Measurements from ENCODE around the gene SH2D3C.

- no peak for TF ChIP-seq CHD2 (IDR thresholded peaks at IDR 0.05; ENCODE audit: low read length, partially characterized antibody)
- no peak for TF ChIP-seq CTCF (IDR thresholded peaks at IDR 0.05)
- no peak for TF ChIP-seq RCOR1 (IDR thresholded peaks at IDR 0.05; ENCODE audit: low read depth, low read length)
- TF ChIP-seq RFX5 (IDR thresholded peaks at IDR 0.05) = no peak
- TF ChIP-seq RAD21 (conservative IDR thresholded peaks at IDR 0.05 in 1 of 2, IDR thresholded peaks at IDR 0.05 in 1 of 2) = no peak
- no peak for TF ChIP-seq ZC3H11A (IDR thresholded peaks at IDR 0.05)
- TF ChIP-seq HMGXB4 (CRISPR knock-in tag; IDR thresholded peaks at IDR 0.05; ENCODE audit: borderline replicate concordance) = no peak
Measured at GRCh38 chr9:127758843-127759242, 19.6 kb downstream of the SH2D3C start.

Data from A549 (cell line).